ENCODE results near the gene NBAS.
"Not testable (repeated sequence)": the region's sequence is repeated elsewhere in the genome, so short reads cannot be mapped to it uniquely, and the experiment has no call there.

The NBAS gene

DNA sequence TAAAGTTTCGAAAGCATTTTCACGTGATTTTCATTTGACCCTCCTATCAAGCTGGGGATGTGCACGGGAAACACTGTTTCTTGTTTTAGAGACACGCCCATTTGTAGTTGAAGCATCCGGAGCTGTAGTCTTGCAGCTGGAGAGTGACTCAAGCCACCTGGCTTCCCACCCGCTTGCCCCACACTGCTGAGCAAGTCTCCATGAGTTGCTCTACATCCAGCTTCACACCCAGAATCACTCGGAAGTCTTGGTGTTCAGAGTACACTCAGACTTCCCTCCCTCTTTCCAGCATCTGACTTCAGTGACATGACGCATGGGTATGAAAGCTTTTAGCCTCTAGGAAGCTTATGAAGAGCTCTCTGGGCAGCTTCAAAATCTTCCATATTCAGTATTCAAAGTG is 262.4 kb downstream of the NBAS start:
- DNase-seq: no peak

DNA sequence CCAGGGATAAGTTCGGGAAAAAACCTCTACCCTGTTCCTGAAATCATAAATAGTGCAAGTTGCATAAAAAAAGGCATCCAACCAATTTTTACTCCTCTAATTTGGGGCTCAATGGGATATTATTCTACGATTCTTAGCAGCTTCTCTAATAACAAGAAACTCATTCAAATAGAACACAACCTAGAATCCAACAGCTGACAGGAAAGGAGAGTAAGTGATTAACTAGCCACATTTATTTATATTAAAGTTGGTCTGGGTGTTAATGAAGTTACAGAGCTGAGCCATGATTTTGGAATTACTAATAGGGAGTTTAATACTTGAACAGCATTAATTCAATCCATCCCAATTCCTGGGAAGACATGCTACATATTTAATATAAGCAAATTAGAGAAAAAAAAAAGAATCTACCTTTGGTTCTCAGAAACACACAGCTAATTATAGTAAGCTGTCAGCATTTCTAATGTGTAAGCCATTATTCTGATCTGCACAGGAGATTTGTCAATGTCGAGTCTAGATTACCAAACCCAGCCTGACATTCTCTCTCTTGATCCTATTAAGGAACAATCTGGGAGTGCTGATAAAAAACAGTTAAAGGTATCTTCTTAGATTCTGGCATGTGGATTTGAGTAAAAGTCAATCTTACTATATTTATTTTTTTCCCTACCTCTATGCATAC is 267.7 kb downstream of the NBAS start:
- DNase-seq: no peak

DNA sequence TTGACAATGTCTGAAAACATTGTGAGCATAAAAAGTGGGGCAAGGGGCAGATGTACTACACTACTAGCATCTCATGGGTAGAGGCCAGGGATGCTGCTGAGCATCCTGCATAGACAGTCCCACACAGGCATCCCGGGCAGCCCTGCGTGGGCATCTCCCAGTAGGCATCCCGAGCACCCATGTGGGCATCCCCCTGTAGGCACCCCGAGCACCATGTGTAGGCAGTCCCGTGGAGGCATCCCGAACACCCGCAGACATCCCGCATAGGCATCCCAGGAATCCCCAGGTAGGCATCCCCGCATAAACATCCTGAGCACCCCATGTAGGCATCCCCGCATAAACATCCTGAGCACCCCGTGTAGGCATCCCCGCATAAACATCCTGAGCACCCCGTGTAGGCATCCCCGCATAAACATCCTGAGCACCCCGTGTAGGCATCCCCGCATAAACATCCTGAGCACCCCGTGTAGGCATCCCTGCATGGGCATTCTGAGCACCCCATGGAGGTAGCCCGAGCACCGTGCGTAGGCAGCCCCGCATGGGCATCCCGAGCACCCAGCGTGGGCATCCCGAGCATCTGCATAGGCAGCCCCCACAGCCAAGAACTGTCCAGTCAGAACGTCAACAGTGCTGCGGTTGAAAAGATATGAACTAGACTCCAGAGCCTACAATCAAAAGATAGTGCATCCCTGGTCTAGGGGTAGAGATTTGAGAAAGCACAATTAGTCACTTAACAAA is 273.5 kb downstream of the NBAS start:
- no peak for DNase-seq

DNA sequence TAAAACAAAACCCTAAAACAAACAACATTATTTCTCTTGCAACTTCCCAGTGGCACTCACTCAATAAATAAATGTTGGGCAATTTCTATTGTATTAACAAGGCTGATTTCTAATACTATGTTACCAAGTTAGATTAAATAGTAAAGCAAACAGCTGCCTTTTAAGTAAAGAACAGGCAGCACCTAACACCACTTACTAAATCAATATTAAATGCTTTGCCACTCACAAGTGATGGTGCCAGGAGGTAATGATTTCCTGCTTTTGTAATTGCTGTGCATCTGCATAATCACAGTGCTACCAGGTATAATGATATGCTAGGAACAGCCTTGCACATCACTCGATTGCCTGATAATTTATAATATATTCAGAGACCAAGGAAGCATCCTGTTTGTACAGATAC is 276.5 kb downstream of the NBAS start:
- DNase-seq: no peak

DNA sequence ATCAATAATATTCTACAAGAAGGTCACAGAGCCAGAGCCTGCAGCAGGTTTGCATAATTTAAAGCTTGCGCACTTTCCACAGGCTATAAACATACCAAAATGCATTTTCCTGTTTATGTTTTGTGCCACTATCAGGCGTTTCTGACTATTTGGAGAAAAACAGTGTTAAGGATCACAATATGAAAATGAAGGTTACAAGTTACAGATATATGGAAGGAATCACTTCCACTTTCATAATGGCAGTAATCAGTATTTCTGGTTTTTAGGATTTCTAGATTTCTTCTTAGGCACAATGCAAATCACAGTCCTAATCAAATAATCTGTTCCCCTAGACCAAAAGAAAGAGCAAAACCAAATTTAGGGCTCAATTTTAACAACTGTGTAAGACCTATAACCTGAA is 279.5 kb downstream of the NBAS start:
- no peak for DNase-seq

DNA sequence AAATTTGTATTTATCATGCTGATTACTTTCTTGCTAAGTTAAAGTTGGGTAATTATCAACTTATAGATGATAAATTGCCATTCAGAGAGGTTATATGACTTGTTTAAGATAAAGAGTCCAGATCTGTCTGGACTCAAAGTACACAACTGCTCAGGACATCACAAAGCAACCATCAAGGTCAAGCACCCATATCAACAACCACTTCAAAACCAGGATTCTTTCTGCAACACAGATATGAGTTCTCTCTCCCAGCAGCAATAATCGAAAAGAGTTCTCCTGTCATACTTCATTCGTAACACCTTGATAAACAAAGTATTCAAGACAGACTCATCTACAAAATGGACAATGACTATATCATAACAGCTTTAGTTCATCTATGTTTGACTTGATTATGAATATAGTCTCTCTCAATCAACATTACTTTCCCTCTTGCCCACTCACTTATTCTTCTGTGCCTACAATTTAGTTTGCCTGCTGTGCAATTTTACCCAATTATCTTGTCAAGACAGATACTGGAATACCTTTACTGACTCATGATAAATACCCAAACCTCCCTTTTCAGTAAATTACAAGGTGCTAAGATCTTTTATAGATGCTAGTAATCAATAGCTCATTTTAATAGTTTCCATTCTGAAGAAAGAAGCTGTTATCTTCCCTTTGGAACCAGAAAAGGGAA is 281.8 kb downstream of the NBAS start:
- DNase-seq: no peak

DNA sequence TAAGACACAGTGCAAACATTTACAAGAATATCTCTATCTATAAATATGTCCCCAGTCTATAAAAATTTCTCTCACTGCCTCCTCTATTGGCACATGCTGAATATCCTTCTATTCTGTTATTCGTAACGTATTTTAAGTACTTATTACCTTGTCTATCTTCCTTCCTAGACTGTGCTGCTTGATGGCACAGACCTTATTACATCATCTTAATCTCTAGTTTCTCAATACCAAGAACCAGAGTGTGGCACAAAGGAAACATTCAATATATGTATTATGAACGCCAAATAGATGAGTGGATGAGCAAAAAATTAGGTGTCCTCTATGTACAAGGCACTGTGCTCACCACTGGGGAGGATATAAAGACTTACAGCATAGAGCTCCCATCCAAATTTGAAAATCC is 282.8 kb downstream of the NBAS start:
- no peak for DNase-seq

DNA sequence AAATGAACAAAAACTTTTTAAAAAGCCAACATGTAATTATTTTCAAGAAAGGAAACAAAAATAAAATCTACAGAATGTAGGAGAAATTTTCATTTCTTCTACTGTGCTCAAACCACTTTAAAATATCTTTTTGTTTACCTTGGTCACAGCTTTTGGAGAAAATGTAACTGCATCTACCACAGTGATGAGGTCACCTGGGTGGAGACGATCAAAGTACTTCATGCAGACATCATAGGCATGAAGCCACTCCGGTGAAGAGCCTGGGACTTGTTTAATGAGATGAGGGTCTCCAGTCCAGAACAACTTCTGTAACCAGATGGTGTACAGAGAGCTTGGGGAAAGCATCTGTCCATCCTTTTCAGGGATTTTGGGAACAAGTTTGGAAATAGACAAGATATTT is 285.8 kb downstream of the NBAS start:
- no peak for DNase-seq

DNA sequence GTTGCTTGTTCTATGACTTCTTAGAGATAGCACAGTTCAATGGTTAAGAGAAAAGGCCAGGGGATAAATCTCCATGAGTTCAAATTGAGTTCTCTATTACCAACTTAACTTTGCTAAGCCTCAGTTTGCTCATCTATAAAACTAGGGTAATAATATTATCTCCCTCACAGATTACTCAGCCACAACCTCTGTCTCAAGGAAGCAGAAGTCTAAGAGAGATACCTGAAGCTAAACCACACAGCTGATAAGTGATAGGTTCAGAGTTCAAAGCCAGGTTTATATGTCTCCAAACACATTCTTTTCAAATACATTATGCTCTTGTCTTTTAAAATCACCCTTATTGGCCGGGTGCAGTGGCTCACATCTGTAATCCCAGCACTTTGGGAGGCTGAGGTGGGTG is 287.7 kb downstream of the NBAS start:
- no peak for DNase-seq

DNA sequence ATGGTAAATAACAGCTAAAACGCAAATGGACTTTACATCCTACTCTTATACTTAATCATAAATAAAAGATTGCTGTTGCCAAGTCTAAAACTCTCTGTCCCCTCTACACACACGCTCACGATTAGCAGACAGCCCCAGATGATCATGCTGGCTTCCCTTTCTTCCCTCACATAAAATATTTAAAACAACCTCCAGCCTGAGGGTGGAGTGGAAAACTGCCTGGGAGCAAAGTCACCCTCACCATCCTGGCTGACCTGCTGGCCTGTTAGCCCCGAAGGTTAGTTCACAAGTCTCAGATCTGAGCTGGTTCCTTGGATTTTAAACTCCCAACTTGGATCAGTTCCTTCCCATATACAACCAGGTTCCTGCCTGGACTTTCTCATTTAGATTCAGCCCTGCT is 288.2 kb downstream of the NBAS start:
- no peak for DNase-seq

DNA sequence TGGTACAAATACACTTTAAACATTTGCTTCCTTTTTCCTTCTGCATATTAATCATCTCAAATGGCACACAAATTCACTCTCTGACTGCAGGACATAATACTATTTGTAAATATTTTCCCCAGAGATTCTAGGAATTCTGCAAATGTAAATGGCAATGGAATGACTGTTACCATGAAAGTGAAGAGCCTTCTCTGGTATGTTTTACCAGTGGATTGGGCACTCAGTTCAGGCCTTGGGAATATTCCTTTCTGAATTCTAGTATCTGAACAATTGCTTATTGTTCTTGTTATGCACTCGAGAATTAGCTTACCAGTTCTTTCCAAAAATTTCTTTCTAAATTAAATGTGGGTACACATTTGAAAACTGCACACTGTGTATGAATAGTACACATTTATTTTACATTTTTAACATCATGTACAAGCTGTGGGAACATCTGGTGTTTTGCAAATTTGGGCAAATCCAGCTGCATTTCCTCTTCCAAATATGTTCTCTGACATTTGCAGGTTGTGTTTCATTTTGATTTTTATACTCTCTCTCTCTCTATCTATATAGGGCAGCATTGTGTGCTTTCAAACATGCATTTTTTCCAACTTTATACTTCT is 289.1 kb downstream of the NBAS start:
- no peak for DNase-seq

DNA sequence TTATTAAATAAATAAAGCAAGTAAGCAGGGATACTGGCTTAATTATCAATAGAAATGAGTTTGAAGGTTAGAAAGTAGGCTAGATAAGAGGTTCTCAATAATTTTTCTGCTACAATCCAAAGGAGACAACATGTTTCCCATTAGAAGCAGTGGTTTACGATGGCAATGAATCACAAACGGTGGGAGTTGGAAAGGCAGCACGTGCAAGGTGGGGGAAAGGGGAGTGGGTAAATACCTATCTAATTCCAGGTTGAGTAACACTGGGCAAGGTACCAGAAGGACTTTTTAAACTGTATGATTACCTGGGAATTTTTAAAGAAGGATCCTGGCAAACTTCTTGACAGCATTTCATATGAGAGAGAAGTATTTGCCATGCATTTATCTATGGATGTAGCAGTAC is 289.9 kb downstream of the NBAS start:
- DNase-seq: no peak

DNA sequence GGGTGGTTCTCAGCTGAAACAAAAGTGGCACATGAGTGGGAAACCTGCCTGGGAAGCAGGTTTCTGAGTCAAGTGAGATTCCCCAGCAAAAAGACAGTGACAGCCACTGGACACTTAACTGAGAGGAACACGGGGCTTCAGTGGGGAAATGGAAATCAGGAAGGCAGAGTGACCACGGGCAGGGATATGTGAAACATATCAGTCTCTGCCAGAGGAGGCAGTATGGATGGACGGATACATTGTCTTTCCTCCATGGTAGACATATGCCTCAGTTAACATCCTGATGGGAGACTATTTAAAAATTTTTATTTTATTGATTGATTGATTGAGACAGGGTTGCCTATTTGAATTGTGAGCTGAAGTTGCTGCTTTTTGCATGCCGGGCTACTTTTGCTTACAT is 292.1 kb downstream of the NBAS start:
- no peak for DNase-seq

DNA sequence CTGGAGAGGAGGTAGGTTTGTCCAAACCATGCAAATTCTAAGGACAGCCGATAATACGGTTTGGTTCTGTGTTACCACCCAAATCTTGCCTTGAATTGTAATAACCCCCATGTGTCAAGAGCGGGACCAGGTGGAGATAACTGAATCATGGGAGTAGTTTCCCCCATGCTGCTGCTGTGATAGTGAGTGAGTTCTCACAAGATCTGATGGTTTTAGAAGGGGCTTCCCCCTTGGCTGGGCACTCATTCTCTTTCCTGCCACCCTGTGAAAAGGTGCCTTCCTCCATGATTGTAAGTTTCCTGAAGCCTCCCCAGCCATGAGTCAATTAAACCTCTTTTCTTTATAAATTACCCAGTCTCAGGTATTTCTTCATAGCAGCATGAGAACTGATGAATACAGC is 295.2 kb downstream of the NBAS start:
- no peak for DNase-seq

DNA sequence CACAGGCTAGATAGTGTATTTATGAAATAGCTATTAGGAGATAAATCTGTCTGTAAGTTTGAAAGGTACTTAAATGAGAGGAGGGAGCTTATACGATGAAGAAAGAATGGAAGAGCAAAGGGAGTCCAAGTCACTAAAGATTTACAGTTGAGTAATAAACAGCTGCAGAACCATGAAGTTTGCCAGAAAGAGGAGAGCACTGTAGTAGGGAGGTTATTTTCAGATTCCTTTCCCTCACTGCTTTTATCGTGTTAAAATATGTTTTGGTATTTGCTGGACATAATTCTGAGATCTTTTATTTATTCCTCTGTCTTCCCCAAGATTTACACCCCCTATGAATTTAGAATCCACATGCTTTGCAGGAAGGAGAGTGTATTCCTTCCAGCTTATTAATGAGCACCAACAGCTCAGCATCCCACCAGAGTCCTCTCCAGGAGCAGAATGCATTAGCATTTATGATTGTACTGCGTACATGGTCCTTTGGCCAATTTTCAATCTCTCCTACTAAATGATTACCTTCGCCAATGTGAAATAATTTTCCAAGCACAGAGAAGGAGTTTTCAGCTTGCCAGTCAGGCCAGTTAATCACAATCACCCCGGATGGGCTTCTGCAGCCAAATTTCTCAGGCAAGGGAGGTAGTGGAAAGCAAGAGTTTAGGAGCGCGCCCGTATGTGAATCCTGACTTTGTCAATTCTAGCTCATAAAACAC is 297.0 kb downstream of the NBAS start:
- no peak for DNase-seq

DNA sequence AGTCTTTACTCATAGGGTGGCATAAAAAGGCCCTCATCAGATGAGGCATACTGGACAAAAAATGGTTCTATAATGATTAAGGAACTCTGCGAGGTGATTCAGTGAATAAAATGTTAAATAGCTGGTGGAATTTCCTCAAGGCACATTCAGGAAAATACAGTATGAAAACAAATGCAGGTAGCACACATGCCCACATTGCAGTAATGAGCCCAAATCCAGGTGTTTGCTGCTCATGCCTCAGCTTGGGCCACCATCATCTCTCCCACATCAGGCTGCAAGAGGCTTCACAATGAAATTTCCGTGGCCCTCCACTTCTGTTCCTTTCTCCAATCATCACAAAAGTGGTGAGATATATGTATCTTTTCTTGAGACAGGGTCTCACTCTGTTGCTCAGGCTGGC is 298.3 kb downstream of the NBAS start:
- DNase-seq: no peak

DNA sequence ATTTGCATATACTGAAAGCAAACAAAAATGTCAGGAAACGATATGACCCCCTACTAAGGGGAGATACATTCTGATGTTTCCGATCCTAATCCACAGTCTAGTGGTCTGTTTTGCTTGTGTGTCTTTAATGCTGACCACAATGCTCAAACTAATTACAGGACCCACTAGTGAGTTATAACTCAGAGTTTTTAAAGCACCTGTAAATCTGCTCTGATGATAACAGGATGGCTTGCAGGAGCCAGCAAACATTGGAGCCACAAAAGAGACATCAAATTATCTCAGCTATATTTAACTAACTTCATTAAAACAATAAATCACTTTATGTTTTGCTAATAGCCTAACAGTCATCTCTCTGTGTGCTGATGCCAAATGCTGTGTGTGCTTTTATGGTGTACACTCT is 300.3 kb downstream of the NBAS start:
- DNase-seq: no peak

DNA sequence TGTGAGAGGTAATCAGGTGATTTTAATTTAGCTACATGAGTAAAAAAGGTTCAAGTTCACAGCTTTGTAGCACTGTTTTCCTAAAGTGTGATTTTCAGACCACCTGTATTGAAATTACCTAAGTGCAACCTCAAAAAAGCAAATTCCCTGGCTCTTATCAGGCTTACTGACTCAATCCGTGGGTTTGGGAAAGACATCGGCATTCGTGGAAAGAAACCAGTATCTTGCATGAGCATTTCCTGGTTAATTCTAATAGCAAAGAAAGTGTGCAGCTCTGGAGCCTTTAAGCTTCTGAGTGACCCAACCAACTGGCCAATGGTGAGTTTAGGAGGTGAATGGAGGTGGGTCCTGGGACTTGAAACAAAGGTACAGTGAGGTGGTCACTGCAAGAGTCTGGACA is 300.9 kb downstream of the NBAS start:
- no peak for DNase-seq

DNA sequence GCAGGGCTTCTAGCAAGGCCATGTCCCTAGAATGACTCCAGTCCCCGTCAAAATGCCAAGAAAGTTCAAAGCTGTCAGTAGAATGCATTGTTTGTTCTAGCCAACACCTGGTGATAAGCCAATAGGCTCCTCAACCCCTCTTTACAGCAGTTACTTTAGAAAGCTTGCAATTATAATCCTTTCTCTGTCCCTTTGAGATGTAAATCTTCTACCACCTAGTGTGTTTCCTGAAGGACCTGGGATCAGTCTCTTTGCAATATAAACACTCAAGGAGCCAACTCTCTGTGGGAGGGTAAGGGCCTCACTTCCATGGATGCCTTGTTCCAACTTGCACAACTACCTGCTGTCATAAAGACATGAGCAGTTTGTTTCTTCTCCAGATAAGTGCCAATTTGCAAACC is 301.8 kb downstream of the NBAS start:
- DNase-seq: no peak

DNA sequence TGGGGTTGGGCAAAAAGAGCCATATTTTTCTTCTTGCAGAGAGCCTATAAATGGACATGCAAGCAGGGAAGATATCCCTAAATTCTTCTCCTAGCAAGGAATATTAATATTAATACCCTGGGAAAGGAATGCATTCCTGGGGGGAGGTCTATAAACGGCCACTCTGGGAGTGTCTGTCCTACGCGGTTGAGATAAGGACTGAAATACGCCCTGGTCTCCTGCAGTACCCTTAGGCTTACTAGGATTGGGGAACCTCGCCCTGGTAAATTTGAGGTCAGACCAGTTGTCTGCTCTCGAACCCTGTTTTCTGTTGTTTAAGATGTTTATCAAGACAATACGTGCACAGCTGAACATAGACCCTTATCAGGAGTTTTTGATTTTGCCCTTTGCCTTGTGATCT is 302.7 kb downstream of the NBAS start:
- DNase-seq: not testable (repeated sequence)

DNA sequence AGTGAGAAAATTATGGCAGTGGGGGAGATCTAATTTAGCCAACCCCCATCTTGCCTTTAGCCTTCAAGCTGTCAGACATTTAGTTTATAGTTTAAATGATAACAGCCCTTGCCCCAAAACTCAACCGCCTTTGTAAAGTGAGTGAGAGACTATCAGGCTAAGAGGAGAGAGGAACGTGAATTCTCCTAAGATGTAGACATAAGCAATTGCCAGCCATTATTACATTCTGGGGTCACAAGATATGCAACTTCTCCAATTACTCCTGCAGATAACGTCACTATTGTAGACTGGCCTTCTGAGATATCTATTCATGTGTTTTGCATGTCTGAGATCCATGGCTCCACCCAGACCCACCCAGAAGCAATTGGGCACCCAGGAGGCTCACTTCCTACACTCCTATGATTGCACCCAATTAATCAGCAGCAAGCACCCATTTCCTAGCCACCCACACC is 307.3 kb downstream of the NBAS start:
- DNase-seq: no peak

DNA sequence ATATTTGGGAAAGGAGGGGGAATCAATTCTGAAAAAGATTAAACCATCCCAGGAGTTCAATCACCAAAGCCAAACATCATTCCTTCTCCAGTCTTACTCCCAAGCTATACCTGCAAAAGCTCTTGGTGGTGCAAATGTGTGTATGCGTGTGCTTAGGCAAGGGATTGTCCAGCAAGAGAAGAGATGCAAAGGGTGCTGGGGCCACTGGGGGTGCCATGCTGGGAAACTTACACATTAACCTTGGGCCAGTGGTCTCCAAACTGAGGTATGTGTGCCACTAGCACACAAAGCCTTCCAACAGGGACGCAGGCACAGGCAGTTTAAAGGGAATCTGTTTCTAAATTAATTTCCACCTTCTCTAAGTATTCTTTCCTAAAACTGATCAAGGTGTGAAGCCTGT is 307.9 kb downstream of the NBAS start:
- no peak for DNase-seq

DNA sequence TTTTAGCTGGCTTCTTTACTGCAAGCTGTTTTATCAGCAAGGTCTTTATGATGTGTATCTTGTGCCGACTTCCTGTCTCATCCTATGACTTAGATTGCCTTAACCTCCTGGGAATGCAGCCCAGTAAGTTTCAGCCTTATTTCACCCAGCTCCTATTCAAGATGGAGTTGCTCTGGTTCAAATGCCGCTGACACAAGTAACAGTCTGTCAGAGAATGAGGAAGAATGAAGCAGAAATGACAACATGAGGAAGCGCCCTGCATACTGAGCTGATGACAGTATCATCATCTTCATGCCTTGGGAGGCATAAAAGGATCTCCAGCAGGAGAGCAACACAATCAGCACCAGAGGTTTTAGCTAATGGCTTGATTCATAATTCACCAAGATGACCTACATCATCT is 309.4 kb downstream of the NBAS start:
- DNase-seq: no peak

All from activated gamma-delta T cell treated with Interleukin-2 at 50 U/mL for 16 hours (primary cell).